IPS-NIHi7 (cell line): Measurements from ENCODE around the gene HCN2.

ENCODE experiments used
- DNase-seq: peaks from one replicate; pipeline ENCODE4 v3.0.0; 2012; ENCODE audit warnings: mixed read lengths; ENCODE audit errors: extremely low spot score

HCN2 gene

GRCh38 chr19:589693-590395 lies at the start of gene HCN2:
Gene HCN2, plus strand, starts transcription at chr19:589881. Its CDS starts 65 bp downstream, at chr19:589946.
- DNase-seq, result no peak

- no peak for DNase-seq
Observed at GRCh38 chr19:540867-541637, 48.6 kb upstream of the HCN2 start.

- DNase-seq, result no peak
Observed at GRCh38 chr19:541699-542098, 48.0 kb upstream of the HCN2 start.

GRCh38 chr19:542173-542866 lies 47.4 kb upstream of the HCN2 start:
- no peak for DNase-seq

- no peak for DNase-seq
Observed at GRCh38 chr19:543910-544608, 45.6 kb upstream of the HCN2 start, which contains the start of gene GZMM. Gene GZMM, plus strand, starts transcription at chr19:544053. Its CDS starts 19 bp downstream, at chr19:544072.

GRCh38 chr19:547117-547516 lies 42.6 kb upstream of the HCN2 start:
- no peak for DNase-seq

- no peak for DNase-seq
Observed at GRCh38 chr19:547836-548720, 41.6 kb upstream of the HCN2 start.

GRCh38 chr19:548886-549830 lies 40.5 kb upstream of the HCN2 start:
- DNase-seq, result no peak

GRCh38 chr19:554817-555216 lies 34.9 kb upstream of the HCN2 start:
- no peak for DNase-seq

- DNase-seq, result no peak
Observed at GRCh38 chr19:555474-555808, 34.2 kb upstream of the HCN2 start.

GRCh38 chr19:556611-557382 lies 32.9 kb upstream of the HCN2 start:
- DNase-seq, result no peak

- no peak for DNase-seq
Observed at GRCh38 chr19:558770-559439, 30.8 kb upstream of the HCN2 start.

- DNase-seq, result no peak
Observed at GRCh38 chr19:560121-560520, 29.6 kb upstream of the HCN2 start.

- no peak for DNase-seq
Observed at GRCh38 chr19:566403-566802, 23.3 kb upstream of the HCN2 start.

- DNase-seq, result no peak
Observed at GRCh38 chr19:566844-567243, 22.8 kb upstream of the HCN2 start.

GRCh38 chr19:567296-567900 lies 22.3 kb upstream of the HCN2 start:
- DNase-seq, result no peak

- no peak for DNase-seq
Observed at GRCh38 chr19:570251-570686, 19.4 kb upstream of the HCN2 start.

GRCh38 chr19:570937-571565 lies 18.6 kb upstream of the HCN2 start:
- DNase-seq, result no peak
